Measurements from ENCODE around the gene PCTP.

PCTP gene

DNA sequence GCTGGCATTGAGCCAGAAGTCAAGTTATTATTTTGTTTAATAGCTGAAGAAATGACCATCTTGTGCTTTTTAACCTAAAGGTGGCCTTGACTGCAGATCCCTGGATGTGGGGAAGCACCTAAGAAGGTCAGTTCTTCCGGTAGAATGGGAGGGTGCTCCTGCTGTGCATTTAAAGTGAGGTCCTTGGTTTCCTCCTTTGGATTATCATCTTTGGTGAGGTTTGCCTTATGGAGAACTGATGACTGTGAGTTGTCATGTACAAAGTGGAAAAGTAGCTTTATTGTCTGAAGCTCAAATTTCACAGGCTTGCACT, 66.5 kb downstream of the PCTP start:
- TF ChIP-seq POLR2AphosphoS5 (IDR thresholded peaks at IDR 0.05; ENCODE audit: low read depth, low read length), result no peak

- TF ChIP-seq REST (IDR thresholded peaks at IDR 0.05; ENCODE audit: insufficient read depth in 1 of 2, low read depth in 2 of 2, low read length in 2 of 2) (no peak), POLR2AphosphoS5 (IDR thresholded peaks at IDR 0.05; ENCODE audit: low read depth, low read length) (no peak), FOXP2 (optimal IDR thresholded peaks at IDR 0.05; ENCODE audit: borderline replicate concordance, extremely low read depth, extremely low read length, insufficient read depth) (no peak), TAF1 (IDR thresholded peaks at IDR 0.05; ENCODE audit: borderline replicate concordance, insufficient read depth, low read length) (no peak), SIN3A (IDR thresholded peaks at IDR 0.05; ENCODE audit: borderline replicate concordance, insufficient read depth, low read length) (no peak)
These were observed 67.2 kb downstream of the PCTP start for GRCh38 chr17:55818026-55818425.

DNA sequence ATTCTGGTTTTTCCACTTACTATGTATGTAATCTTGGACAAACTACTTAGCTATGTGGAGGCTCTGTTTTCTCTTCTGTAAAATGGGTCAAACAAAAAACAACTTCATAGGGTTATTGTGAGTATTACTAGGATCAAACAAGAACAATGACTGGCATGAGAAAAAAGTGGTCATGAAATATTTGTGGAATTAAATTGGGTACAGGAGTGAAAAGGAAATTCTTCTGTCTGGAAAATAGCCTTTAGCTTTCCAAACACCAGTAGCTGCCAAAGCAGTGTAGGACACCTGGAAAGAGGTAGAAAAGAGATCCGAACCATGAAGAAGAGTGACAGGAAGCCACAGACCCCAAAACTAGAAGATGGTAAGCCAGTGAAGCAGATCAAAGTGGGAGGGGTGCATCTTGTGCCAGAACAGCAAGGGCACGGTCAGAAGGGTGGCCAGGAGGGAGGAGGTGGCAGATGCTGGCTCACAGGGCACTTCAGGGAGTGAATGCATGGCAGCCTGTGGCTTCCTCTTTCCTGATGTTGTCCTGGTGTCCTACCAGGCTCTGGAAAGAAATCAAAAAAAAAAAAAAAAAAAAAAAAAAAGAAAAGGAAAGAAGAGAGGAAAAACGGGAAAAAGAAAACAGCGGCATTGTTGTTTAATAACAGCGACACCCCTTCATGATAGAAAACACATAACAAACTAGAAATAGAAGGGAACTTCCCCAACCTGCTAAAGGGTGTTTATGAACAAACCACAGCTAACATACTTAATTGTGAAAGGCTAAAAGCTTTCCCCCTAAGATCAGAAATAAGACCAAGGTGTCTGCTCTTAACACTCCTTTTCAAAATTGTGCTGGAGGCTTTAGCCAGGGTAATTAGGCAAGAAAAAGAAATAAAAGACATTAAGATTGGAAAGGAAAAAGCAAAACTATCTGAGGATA, 67.9 kb downstream of the PCTP start:
- no peak for TF ChIP-seq TAF1 (IDR thresholded peaks at IDR 0.05; ENCODE audit: borderline replicate concordance, insufficient read depth, low read length)

DNA sequence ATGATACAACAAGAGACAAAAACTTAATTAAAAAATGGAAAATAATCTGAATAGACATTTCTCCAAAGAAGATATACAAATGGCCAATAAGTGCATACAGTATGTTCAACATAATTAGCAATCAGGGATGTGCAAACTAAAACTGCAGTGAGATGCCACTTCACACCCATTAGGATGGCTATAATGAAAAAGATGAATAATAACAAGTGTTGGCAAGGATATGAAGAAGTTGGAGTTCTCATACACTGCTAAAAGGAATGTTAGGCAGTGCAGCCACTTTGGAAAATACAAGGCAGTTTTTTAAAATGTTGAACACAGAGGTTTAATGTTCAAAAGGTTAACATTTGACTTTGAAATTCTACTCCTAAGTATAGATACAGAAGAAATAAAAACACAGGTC, 69.8 kb downstream of the PCTP start:
- TF ChIP-seq REST (IDR thresholded peaks at IDR 0.05; ENCODE audit: insufficient read depth in 1 of 2, low read depth in 2 of 2, low read length in 2 of 2), result no peak
- TF ChIP-seq TAF1 (IDR thresholded peaks at IDR 0.05; ENCODE audit: borderline replicate concordance, insufficient read depth, low read length), result no peak
- TF ChIP-seq FOXP2 (optimal IDR thresholded peaks at IDR 0.05; ENCODE audit: borderline replicate concordance, extremely low read depth, extremely low read length, insufficient read depth), result no peak
- TF ChIP-seq SIN3A (IDR thresholded peaks at IDR 0.05; ENCODE audit: borderline replicate concordance, insufficient read depth, low read length), result no peak
- no peak for TF ChIP-seq POLR2AphosphoS5 (IDR thresholded peaks at IDR 0.05; ENCODE audit: low read depth, low read length)

DNA sequence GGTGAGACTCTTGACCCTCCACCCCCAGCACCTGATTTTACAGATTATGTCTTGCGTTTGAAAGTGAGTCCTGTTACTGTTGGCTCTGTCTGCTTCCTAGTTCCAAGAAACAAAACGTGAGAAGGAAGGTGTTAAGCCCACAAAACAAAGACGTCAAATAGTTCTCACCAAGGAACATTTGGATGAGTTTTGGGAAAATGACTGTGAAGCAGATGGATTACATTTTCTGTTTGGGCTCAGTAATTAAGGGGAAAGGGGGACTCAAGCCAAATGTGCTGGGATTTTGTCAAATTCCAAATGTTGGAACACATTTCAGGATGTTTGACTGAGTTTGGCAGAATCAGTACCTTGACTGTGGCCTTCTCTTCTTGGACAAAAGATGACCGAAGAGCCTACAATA, 71.2 kb downstream of the PCTP start:
- no peak for TF ChIP-seq FOXP2 (optimal IDR thresholded peaks at IDR 0.05; ENCODE audit: borderline replicate concordance, extremely low read depth, extremely low read length, insufficient read depth)
- no peak for TF ChIP-seq SIN3A (IDR thresholded peaks at IDR 0.05; ENCODE audit: borderline replicate concordance, insufficient read depth, low read length)
- no peak for TF ChIP-seq POLR2AphosphoS5 (IDR thresholded peaks at IDR 0.05; ENCODE audit: low read depth, low read length)
- no peak for TF ChIP-seq REST (IDR thresholded peaks at IDR 0.05; ENCODE audit: insufficient read depth in 1 of 2, low read depth in 2 of 2, low read length in 2 of 2)
- TF ChIP-seq TAF1 (IDR thresholded peaks at IDR 0.05; ENCODE audit: borderline replicate concordance, insufficient read depth, low read length), result no peak

DNA sequence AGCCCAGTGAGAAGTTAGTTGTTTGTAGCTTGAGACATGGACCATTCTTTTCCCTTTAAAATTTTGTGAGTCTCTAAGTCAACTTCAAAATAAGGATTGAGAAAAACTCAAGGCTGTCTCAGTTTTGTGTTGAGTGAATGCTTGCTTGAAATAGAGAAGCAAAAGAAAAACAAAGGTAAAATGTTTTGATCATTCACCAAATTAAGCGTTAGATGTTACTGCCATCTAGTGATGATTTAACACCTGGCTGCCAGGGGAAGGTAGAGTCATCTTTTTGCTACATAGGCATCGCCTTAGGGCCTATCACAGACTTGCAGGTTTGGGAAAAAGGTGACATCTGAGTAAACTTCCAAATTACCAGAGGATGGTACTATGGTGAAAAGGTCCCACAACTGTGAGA, 74.4 kb downstream of the PCTP start:
- TF ChIP-seq TAF1 (IDR thresholded peaks at IDR 0.05; ENCODE audit: borderline replicate concordance, insufficient read depth, low read length), result no peak
- TF ChIP-seq REST (IDR thresholded peaks at IDR 0.05; ENCODE audit: insufficient read depth in 1 of 2, low read depth in 2 of 2, low read length in 2 of 2), result no peak
- no peak for TF ChIP-seq FOXP2 (optimal IDR thresholded peaks at IDR 0.05; ENCODE audit: borderline replicate concordance, extremely low read depth, extremely low read length, insufficient read depth)
- no peak for TF ChIP-seq SIN3A (IDR thresholded peaks at IDR 0.05; ENCODE audit: borderline replicate concordance, insufficient read depth, low read length)
- TF ChIP-seq POLR2AphosphoS5 (IDR thresholded peaks at IDR 0.05; ENCODE audit: low read depth, low read length), result no peak
